Upper lobe of left lung (tissue), 4 donors: ENCODE data around the gene CCR1.

Source experiments
- EP300 ChIP-seq, 4 donors: sonication (generic); formaldehyde crosslinking; IDR thresholded peaks; one replicate each; pipeline ENCODE4 v1.5.1; 2017; ENCODE audit warnings: antibody characterized with exemption in 4 of 4, control low read depth in 2 of 4
- POLR2A ChIP-seq, 4 donors: fragments of 450-650 bp; IDR thresholded peaks; one replicate each; pipeline ENCODE4 v1.5.1; 2016 to 2017; ENCODE audit warnings: antibody characterized with exemption in 4 of 4, mild to moderate bottlenecking in 2 of 4
- POLR2AphosphoS5 ChIP-seq, 2 donors: sonication (generic); formaldehyde crosslinking; IDR thresholded peaks; one replicate each; pipeline ENCODE4 v1.5.1; 2017; ENCODE audit warnings: antibody characterized with exemption in 2 of 2
- TF ChIP-seq, protein P1 (sequence below), 6 experiments: fragments of 450-650 bp in 4 of 6; fragments of 200-600 bp in 2 of 6; sonication (generic) in 2 of 6; IDR thresholded peaks; one replicate each; pipeline ENCODE4 v1.5.1; 2016 to 2019; ENCODE audit warnings: antibody characterized with exemption in 6 of 6

DNA sequence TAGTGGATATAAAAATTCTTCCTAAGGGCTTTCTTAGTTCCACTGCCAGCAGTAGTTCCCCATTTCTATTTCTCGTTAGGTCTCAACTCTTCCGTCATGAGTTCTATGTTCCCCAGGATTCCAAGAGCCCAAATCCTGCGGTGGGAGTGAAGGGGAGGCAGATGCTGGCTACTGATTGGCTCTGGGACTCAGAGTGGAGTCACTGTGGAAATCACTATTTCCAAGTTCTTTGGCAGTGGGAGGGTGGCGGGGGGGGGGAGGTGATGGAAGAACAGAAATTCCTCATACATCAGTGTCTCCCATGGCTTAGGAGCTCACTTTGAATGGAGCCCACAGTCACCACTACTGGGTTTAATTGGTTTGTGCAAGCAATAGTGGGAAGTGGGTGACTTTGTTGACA lies 5.6 kb downstream of the CCR1 start:
- TF ChIP-seq, protein P1, sequence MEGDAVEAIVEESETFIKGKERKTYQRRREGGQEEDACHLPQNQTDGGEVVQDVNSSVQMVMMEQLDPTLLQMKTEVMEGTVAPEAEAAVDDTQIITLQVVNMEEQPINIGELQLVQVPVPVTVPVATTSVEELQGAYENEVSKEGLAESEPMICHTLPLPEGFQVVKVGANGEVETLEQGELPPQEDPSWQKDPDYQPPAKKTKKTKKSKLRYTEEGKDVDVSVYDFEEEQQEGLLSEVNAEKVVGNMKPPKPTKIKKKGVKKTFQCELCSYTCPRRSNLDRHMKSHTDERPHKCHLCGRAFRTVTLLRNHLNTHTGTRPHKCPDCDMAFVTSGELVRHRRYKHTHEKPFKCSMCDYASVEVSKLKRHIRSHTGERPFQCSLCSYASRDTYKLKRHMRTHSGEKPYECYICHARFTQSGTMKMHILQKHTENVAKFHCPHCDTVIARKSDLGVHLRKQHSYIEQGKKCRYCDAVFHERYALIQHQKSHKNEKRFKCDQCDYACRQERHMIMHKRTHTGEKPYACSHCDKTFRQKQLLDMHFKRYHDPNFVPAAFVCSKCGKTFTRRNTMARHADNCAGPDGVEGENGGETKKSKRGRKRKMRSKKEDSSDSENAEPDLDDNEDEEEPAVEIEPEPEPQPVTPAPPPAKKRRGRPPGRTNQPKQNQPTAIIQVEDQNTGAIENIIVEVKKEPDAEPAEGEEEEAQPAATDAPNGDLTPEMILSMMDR (IDR thresholded peaks at IDR 0.05): no peak
- TF ChIP-seq POLR2A (IDR thresholded peaks at IDR 0.05): no peak
- no peak for TF ChIP-seq POLR2AphosphoS5 (IDR thresholded peaks at IDR 0.05)
- TF ChIP-seq EP300 (IDR thresholded peaks at IDR 0.05): no peak
